K562 (cell line): ENCODE data around the gene WDR88. TPM values are rescaled to one million over a fixed set of nuclear protein-coding genes. Genes with fewer than 3 reads are reported as not detected.

ENCODE experiments used
- ATF7 ChIP-seq: fragments of 450-650 bp; IDR thresholded peaks from 2 replicates; pipeline ENCODE4 v1.7.1; 2014; ENCODE audit warnings: mild to moderate bottlenecking, moderate library complexity
- CREM ChIP-seq: IDR thresholded peaks from 2 replicates; pipeline ENCODE4 v1.6.1; 2014; ENCODE audit warnings: antibody characterized with exemption, low read depth
- NONO ChIP-seq, 2 experiments: fragments of 200-400 bp in 1 of 2; fragments of 450-650 bp in 1 of 2; formaldehyde crosslinking in 1 of 2; IDR thresholded peaks; 2 replicates each; pipeline ENCODE4 v1.6.1; 2017; ENCODE audit warnings: low read depth in 2 of 2, mild to moderate bottlenecking in 2 of 2, moderate library complexity in 2 of 2, low read length in 1 of 2
- POLR2B ChIP-seq: fragments of 450-650 bp; IDR thresholded peaks from 2 replicates; pipeline ENCODE4 v1.6.1; 2018; ENCODE audit warnings: low read depth; ENCODE audit not compliant: partially characterized antibody
- POU5F1 ChIP-seq: fragments of 150-350 bp; IDR thresholded peaks from 2 replicates; pipeline ENCODE4 v1.6.1; 2014; ENCODE audit warnings: borderline replicate concordance, low read length, low read depth, mild to moderate bottlenecking; ENCODE audit not compliant: partially characterized antibody
- RAD21 ChIP-seq, 2 experiments: fragments of 250-450 bp in 1 of 2; fragments of 450-650 bp in 1 of 2; sonication (Bioruptor Pico) in 1 of 2; formaldehyde crosslinking in 1 of 2; IDR thresholded peaks in 1 of 2; conservative IDR thresholded peaks in 1 of 2; 2 replicates each; pipeline versions ENCODE4 v1.4.0 to v1.8.0; 2020 to 2022; ENCODE audit warnings: mild to moderate bottlenecking in 2 of 2, moderate library complexity in 1 of 2
- polyA plus RNA-seq, 8 experiments: library from polyadenylated mRNA; depleted of rRNA in 4 of 8; stranded (reverse) in 5 of 8; unstranded in 3 of 8; fragments of >200 nt; fragmentation: Nextera tagmentation in 2 of 8; fragmentation: Illumina TruSeq in 1 of 8; extraction: Ambion mirVana in 2 of 8; extraction: Trizol in 1 of 8; gene quantifications; 2 replicates each; pipeline versions ENCODE4 v1.2.1 to v1.2.3, GENCODE V29; 2011 to 2014; ENCODE audit warnings: inconsistent platforms in 1 of 8, missing spikeins in 1 of 8
- total RNA-seq, 7 experiments: library from RNA; depleted of rRNA in 6 of 7; stranded (reverse); fragments of >200 nt in 6 of 7; fragmentation: Illumina TruSeq in 2 of 7; extraction: Trizol in 2 of 7; gene quantifications; 2 replicates each; pipeline versions ENCODE4 v1.2.1 to v1.2.3, GENCODE V29; 2011 to 2021; ENCODE audit warnings: low replicate concordance in 1 of 7
- TF ChIP-seq, protein P1 (sequence below): fragments of 450-650 bp; formaldehyde crosslinking; conservative IDR thresholded peaks from 2 replicates; pipeline ENCODE4 v1.4.0; 2022; ENCODE audit warnings: mild to moderate bottlenecking, missing genetic modification characterization
- TF ChIP-seq, protein P2 (sequence below): fragments of 450-650 bp; IDR thresholded peaks from 2 replicates; pipeline ENCODE4 v1.6.1; 2018; ENCODE audit not compliant: partially characterized antibody
- TF ChIP-seq, protein P3 (sequence below), 2 experiments: fragments of 450-650 bp; formaldehyde crosslinking in 1 of 2; IDR thresholded peaks; 2 replicates each; pipeline versions ENCODE4 v1.4.0 to v1.6.1; 2014 to 2020; ENCODE audit warnings: mild to moderate bottlenecking in 2 of 2, borderline replicate concordance in 1 of 2, low read depth in 1 of 2

The WDR88 gene
- total and polyA plus RNA-seq, 9 of the 15 experiments (the other 6 are each of a cell fraction or from before 2014, with no cell fraction given), result 0.03 to 0.04 TPM; not detected in 7

DNA sequence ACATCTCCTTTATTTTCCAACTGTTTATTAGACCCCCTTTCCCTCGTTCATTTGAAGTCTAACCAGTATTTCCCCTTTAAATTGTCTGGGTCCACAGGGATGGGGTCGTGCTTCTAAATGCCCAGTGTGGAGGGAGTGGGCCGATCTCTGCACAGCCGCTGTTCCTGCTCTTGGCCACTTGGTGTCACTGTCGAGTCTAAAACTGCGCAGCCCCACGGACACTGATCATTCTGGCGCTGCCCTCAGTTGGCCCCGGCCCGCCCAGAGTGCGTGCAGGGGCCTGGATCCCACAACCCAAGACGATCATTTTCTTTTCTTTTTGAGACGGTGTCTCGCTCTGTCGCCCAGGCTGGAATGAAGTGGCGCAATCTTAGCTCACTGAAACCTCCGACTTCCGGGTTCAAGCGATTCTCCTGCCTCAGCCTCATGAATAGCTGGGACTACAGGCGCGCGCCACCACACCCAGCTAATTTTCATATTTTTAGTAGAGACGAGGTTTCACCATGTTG is 12.0 kb downstream of the WDR88 start (continued):
- TF ChIP-seq, protein P1, sequence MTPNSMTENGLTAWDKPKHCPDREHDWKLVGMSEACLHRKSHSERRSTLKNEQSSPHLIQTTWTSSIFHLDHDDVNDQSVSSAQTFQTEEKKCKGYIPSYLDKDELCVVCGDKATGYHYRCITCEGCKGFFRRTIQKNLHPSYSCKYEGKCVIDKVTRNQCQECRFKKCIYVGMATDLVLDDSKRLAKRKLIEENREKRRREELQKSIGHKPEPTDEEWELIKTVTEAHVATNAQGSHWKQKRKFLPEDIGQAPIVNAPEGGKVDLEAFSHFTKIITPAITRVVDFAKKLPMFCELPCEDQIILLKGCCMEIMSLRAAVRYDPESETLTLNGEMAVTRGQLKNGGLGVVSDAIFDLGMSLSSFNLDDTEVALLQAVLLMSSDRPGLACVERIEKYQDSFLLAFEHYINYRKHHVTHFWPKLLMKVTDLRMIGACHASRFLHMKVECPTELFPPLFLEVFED (CRISPR knock-in tag), result no peak
- TF ChIP-seq NONO (IDR thresholded peaks at IDR 0.05; ENCODE audit: low read depth in 2 of 2, low read length in 1 of 2) (0 out of 4 replicates have a peak, but pooled peaks of 1 of the 2 experiments have one; percentile 16), POLR2B (no peak), RAD21 (CRISPR knock-in tag; conservative IDR thresholded peaks at IDR 0.05 in 1 of 2, IDR thresholded peaks at IDR 0.05 in 1 of 2) (peak; percentile 78 to 88), CREM (0 out of 2 replicates have a peak, but pooled peaks have one; percentile 26), POU5F1 (no peak), ATF7 (0 out of 2 replicates have a peak, but pooled peaks have one; percentile 32)
- TF ChIP-seq, protein P2, sequence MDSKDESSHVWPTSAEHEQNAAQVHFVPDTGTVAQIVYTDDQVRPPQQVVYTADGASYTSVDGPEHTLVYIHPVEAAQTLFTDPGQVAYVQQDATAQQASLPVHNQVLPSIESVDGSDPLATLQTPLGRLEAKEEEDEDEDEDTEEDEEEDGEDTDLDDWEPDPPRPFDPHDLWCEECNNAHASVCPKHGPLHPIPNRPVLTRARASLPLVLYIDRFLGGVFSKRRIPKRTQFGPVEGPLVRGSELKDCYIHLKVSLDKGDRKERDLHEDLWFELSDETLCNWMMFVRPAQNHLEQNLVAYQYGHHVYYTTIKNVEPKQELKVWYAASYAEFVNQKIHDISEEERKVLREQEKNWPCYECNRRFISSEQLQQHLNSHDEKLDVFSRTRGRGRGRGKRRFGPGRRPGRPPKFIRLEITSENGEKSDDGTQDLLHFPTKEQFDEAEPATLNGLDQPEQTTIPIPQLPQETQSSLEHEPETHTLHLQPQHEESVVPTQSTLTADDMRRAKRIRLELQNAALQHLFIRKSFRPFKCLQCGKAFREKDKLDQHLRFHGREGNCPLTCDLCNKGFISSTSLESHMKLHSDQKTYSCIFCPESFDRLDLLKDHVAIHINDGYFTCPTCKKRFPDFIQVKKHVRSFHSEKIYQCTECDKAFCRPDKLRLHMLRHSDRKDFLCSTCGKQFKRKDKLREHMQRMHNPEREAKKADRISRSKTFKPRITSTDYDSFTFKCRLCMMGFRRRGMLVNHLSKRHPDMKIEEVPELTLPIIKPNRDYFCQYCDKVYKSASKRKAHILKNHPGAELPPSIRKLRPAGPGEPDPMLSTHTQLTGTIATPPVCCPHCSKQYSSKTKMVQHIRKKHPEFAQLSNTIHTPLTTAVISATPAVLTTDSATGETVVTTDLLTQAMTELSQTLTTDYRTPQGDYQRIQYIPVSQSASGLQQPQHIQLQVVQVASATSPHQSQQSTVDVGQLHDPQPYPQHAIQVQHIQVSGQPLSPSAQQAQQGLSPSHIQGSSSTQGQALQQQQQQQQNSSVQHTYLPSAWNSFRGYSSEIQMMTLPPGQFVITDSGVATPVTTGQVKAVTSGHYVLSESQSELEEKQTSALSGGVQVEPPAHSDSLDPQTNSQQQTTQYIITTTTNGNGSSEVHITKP, result peak; percentile 92
- TF ChIP-seq, protein P3, sequence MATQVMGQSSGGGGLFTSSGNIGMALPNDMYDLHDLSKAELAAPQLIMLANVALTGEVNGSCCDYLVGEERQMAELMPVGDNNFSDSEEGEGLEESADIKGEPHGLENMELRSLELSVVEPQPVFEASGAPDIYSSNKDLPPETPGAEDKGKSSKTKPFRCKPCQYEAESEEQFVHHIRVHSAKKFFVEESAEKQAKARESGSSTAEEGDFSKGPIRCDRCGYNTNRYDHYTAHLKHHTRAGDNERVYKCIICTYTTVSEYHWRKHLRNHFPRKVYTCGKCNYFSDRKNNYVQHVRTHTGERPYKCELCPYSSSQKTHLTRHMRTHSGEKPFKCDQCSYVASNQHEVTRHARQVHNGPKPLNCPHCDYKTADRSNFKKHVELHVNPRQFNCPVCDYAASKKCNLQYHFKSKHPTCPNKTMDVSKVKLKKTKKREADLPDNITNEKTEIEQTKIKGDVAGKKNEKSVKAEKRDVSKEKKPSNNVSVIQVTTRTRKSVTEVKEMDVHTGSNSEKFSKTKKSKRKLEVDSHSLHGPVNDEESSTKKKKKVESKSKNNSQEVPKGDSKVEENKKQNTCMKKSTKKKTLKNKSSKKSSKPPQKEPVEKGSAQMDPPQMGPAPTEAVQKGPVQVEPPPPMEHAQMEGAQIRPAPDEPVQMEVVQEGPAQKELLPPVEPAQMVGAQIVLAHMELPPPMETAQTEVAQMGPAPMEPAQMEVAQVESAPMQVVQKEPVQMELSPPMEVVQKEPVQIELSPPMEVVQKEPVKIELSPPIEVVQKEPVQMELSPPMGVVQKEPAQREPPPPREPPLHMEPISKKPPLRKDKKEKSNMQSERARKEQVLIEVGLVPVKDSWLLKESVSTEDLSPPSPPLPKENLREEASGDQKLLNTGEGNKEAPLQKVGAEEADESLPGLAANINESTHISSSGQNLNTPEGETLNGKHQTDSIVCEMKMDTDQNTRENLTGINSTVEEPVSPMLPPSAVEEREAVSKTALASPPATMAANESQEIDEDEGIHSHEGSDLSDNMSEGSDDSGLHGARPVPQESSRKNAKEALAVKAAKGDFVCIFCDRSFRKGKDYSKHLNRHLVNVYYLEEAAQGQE (IDR thresholded peaks at IDR 0.05; ENCODE audit: borderline replicate concordance), result peak; percentile 81
- TF ChIP-seq, protein P3 (CRISPR knock-in tag; IDR thresholded peaks at IDR 0.05; ENCODE audit: low read depth), result no peak
